H1 (cell line): Measurements from ENCODE around the gene TBC1D17. TPM values are rescaled to one million over a fixed set of nuclear protein-coding genes. Genes with fewer than 3 reads are reported as not detected.
A peak's percentile ranks its signal among the peaks of the same experiment; 100 is the strongest.

ENCODE experiments used
- CTCF ChIA-PET: fragments of 300-600 bp; sonication (Branson Sonifier 250); formaldehyde crosslinking; loops from one replicate; lab custom pipeline; 2021; ENCODE audit not compliant: partially characterized antibody; lab: Charles Lee
- POLR2A ChIA-PET: fragments of 300-600 bp; sonication (Branson Sonifier 250); formaldehyde crosslinking; loops from one replicate; lab custom pipeline; 2021; ENCODE audit warnings: inconsistent platforms; ENCODE audit not compliant: partially characterized antibody; lab: Charles Lee
- DNase-seq, 2 experiments: peaks; one replicate each; pipeline versions ENCODE4 v3.0.0 to v3.0.0-alpha.2; 2010 to 2022; ENCODE audit warnings: low spot score in 2 of 2, low read depth in 1 of 2, mixed read lengths in 1 of 2
- FAIRE-seq: peaks from 2 replicates; lab custom pipeline; 2011; peaks lifted over from hg19 to GRCh38; lab: Jason Lieb, UNC
- H2AFZ ChIP-seq: 2 replicates; pipeline ENCODE4 v1.8.1; 2012; ENCODE audit warnings: low read length, inconsistent platforms
- H2AK5ac ChIP-seq: 2 replicates; pipeline ENCODE4 v1.6.1; 2013; ENCODE audit warnings: low read depth, low read length
- H2BK120ac ChIP-seq: replicated peaks from 2 replicates; pipeline ENCODE3; 2013; ENCODE audit warnings: low read depth, low read length, inconsistent platforms
- H2BK12ac ChIP-seq: 2 replicates; pipeline ENCODE4 v1.6.1; 2013; ENCODE audit warnings: low read depth, low read length
- H2BK15ac ChIP-seq: 2 replicates; pipeline ENCODE4 v1.6.1; 2013; ENCODE audit warnings: low read length
- H2BK20ac ChIP-seq: 2 replicates; pipeline ENCODE4 v1.6.1; 2013; ENCODE audit warnings: low read length
- H2BK5ac ChIP-seq: 2 replicates; pipeline ENCODE4 v1.6.1; 2013; ENCODE audit warnings: low read depth, low read length
- H3K14ac ChIP-seq: 2 replicates; pipeline ENCODE4 v1.6.1; 2013; ENCODE audit warnings: inconsistent platforms; ENCODE audit not compliant: insufficient read length
- H3K18ac ChIP-seq: 2 replicates; pipeline ENCODE4 v1.6.1; 2013; ENCODE audit warnings: low read length; ENCODE audit errors: extremely low read depth
- H3K23ac ChIP-seq: 2 replicates; pipeline ENCODE4 v1.6.1; 2013; ENCODE audit warnings: inconsistent platforms; ENCODE audit not compliant: insufficient read length
- H3K23me2 ChIP-seq: 2 replicates; pipeline ENCODE4 v1.6.1; 2013; ENCODE audit warnings: low read depth, low read length
- H3K27ac ChIP-seq: 2 replicates; pipeline ENCODE4 v1.6.1; 2011; ENCODE audit warnings: low read depth, low read length, inconsistent platforms
- H3K27me3 ChIP-seq, 4 experiments: replicated peaks in 1 of 4; 1 replicate in 1 of 4; 2 replicates in 3 of 4; pipeline versions ENCODE4 v1.6.1 to v1.8.1; 2011 to 2013; ENCODE audit warnings: low read length in 3 of 4, mild to moderate bottlenecking in 3 of 4, inconsistent platforms in 2 of 4, mixed read lengths in 2 of 4, moderate library complexity in 1 of 4; ENCODE audit not compliant: control insufficient read depth in 3 of 4, insufficient read depth in 3 of 4; ENCODE audit errors: extremely low read depth in 1 of 4
- H3K36me3 ChIP-seq, 4 experiments: 2 replicates each; pipeline versions ENCODE4 v1.6.1 to v1.8.1; 2011 to 2013; ENCODE audit warnings: mild to moderate bottlenecking in 4 of 4, low read length in 3 of 4, moderate library complexity in 2 of 4, control low read depth in 1 of 4, inconsistent platforms in 1 of 4; ENCODE audit not compliant: insufficient read depth in 4 of 4, control insufficient read depth in 2 of 4
- H3K4ac ChIP-seq: replicated peaks from 2 replicates; pipeline ENCODE3; 2013; ENCODE audit warnings: low read length, low read depth, mixed read lengths, inconsistent platforms; ENCODE audit not compliant: insufficient read length
- H3K4me1 ChIP-seq, 4 experiments: replicated peaks in 1 of 4; 1 replicate in 1 of 4; 2 replicates in 3 of 4; pipeline versions ENCODE4 v1.6.1 to v1.8.1; 2011 to 2013; ENCODE audit warnings: low read length in 3 of 4, inconsistent platforms in 2 of 4, mixed read lengths in 1 of 4; ENCODE audit not compliant: insufficient read depth in 4 of 4, control insufficient read depth in 3 of 4
- H3K4me2 ChIP-seq, 2 experiments: 2 replicates each; pipeline versions ENCODE4 v1.6.1 to v1.8.1; 2011 to 2013; ENCODE audit warnings: low read depth in 2 of 2, low read length in 2 of 2, control low read depth in 1 of 2, inconsistent platforms in 1 of 2, mild to moderate bottlenecking in 1 of 2; ENCODE audit not compliant: insufficient read depth in 1 of 2
- H3K4me3 ChIP-seq, 4 experiments: fragments of 200-600, 300-600 bp in 1 of 4; sonication (generic), shearing (Covaris generic), sonication (Bioruptor Twin) in 1 of 4; 2 replicates each; pipeline versions ENCODE4 v1.5.1 to v1.8.1; 2011 to 2016; ENCODE audit warnings: low read length in 4 of 4, low read depth in 3 of 4, control low read depth in 2 of 4, inconsistent platforms in 2 of 4, mild to moderate bottlenecking in 2 of 4, mixed read lengths in 1 of 4, moderate library complexity in 1 of 4; ENCODE audit not compliant: insufficient read depth in 2 of 4; ENCODE audit errors: extremely low read depth in 1 of 4
- H3K56ac ChIP-seq: replicated peaks from 2 replicates; pipeline ENCODE3; 2013; ENCODE audit warnings: low read depth, mild to moderate bottlenecking, mixed read lengths, low read length, inconsistent platforms; ENCODE audit not compliant: insufficient read length
- H3K79me1 ChIP-seq: 2 replicates; pipeline ENCODE4 v1.6.1; 2013; ENCODE audit warnings: low read depth, low read length, control low read depth
- H3K79me2 ChIP-seq, 2 experiments: 2 replicates each; pipeline versions ENCODE4 v1.6.1 to v1.8.1; 2012 to 2013; ENCODE audit warnings: low read length in 2 of 2, mild to moderate bottlenecking in 2 of 2, inconsistent platforms in 1 of 2; ENCODE audit not compliant: insufficient read depth in 2 of 2, control insufficient read depth in 1 of 2
- H3K9ac ChIP-seq, 4 experiments: replicated peaks in 1 of 4; 1 replicate in 1 of 4; 2 replicates in 3 of 4; pipeline versions ENCODE4 v1.6.1 to v1.8.1; 2011 to 2013; ENCODE audit warnings: low read depth in 3 of 4, low read length in 3 of 4, control low read depth in 2 of 4, mild to moderate bottlenecking in 2 of 4, moderate library complexity in 2 of 4, inconsistent platforms in 1 of 4; ENCODE audit errors: extremely low read depth in 1 of 4
- H3K9me3 ChIP-seq, 2 experiments: 2 replicates each; pipeline versions ENCODE4 v1.6.1 to v1.8.1; 2012 to 2013; ENCODE audit warnings: mild to moderate bottlenecking in 2 of 2, moderate library complexity in 2 of 2, control low read depth in 1 of 2, inconsistent platforms in 1 of 2, low read depth in 1 of 2, low read length in 1 of 2, mixed read lengths in 1 of 2; ENCODE audit not compliant: insufficient read depth in 2 of 2
- H4K20me1 ChIP-seq, 2 experiments: replicated peaks in 1 of 2; 2 replicates each; pipeline versions ENCODE3 to v1.8.1; 2011 to 2013; ENCODE audit warnings: inconsistent platforms in 2 of 2, low read length in 2 of 2, mild to moderate bottlenecking in 1 of 2; ENCODE audit not compliant: insufficient read depth in 2 of 2, control insufficient read depth in 1 of 2
- H4K5ac ChIP-seq: 2 replicates; pipeline ENCODE4 v1.6.1; 2013; ENCODE audit warnings: low read length, low read depth, mixed read lengths, inconsistent platforms; ENCODE audit not compliant: insufficient read length
- H4K8ac ChIP-seq: 2 replicates; pipeline ENCODE4 v1.8.0; 2013; ENCODE audit warnings: mild to moderate bottlenecking, moderate library complexity, low read length, inconsistent platforms; ENCODE audit not compliant: insufficient read depth; ENCODE audit errors: extremely low read depth
- H4K91ac ChIP-seq: replicated peaks from 2 replicates; pipeline ENCODE3; 2013; ENCODE audit warnings: low read length, mixed read lengths, inconsistent platforms; ENCODE audit not compliant: insufficient read length
- ATF3 ChIP-seq: IDR thresholded peaks from 2 replicates; pipeline ENCODE4 v1.6.1; 2011; ENCODE audit warnings: low read depth, mild to moderate bottlenecking, low read length; ENCODE audit not compliant: insufficient read depth
- CTCF ChIP-seq, 3 experiments: IDR thresholded peaks; 1 replicate in 2 of 3; 2 replicates in 1 of 3; pipeline versions ENCODE4 v1.5.1 to v1.6.1; 2011; ENCODE audit warnings: low read length in 3 of 3, mild to moderate bottlenecking in 3 of 3, inconsistent platforms in 2 of 3, low read depth in 1 of 3, moderate library complexity in 1 of 3; ENCODE audit not compliant: insufficient read depth in 1 of 3; ENCODE audit errors: control extremely low read depth in 1 of 3
- GABPA ChIP-seq: IDR thresholded peaks from 2 replicates; pipeline ENCODE4 v1.6.1; 2011; ENCODE audit warnings: mild to moderate bottlenecking, low read length, moderate library complexity, borderline replicate concordance; ENCODE audit not compliant: insufficient read depth
- HDAC2 ChIP-seq, 2 experiments: fragments of 300-600 bp in 1 of 2; sonication (generic) in 1 of 2; IDR thresholded peaks; 2 replicates each; pipeline ENCODE4 v1.6.1; 2011 to 2012; ENCODE audit warnings: low read depth in 2 of 2, low read length in 2 of 2, mild to moderate bottlenecking in 2 of 2, moderate library complexity in 2 of 2, borderline replicate concordance in 1 of 2, inconsistent platforms in 1 of 2
- RAD21 ChIP-seq, 2 experiments: IDR thresholded peaks in 1 of 2; conservative IDR thresholded peaks in 1 of 2; 2 replicates each; pipeline ENCODE4 v1.6.1; 2011; ENCODE audit warnings: low read depth in 2 of 2, low read length in 2 of 2, improper control_type of control experiment in 1 of 2, inconsistent platforms in 1 of 2, mild to moderate bottlenecking in 1 of 2, moderate library complexity in 1 of 2
- SRF ChIP-seq: IDR thresholded peaks from 2 replicates; pipeline ENCODE4 v1.6.1; 2011; ENCODE audit warnings: mild to moderate bottlenecking, low read depth, low read length, moderate library complexity
- TCF12 ChIP-seq: IDR thresholded peaks from 2 replicates; pipeline ENCODE4 v1.6.1; 2011; ENCODE audit warnings: low read depth, mild to moderate bottlenecking, low read length
- WGBS, 2 experiments: shearing (Covaris generic) in 1 of 2; methylation state at CpG; one replicate each; pipeline versions ENCODE4 v1.1.6 to v1.1.7; 2013 to 2015; ENCODE audit warnings: low lambda C conversion rate in 2 of 2, mixed read lengths in 2 of 2, inconsistent platforms in 1 of 2, low coverage in 1 of 2, missing lambda C conversion rate in 1 of 2; ENCODE audit not compliant: insufficient replicate concordance in 2 of 2, insufficient coverage in 1 of 2, insufficient read length in 1 of 2; ENCODE audit errors: extremely low coverage in 1 of 2, missing lambda C conversion rate in 1 of 2; 5-methylcytosine and 5-hydroxymethylcytosine counted together
- polyA plus RNA-seq, 7 experiments: library from polyadenylated mRNA; depleted of rRNA in 3 of 7; stranded (reverse) in 5 of 7; unstranded in 2 of 7; fragments of >200 nt in 5 of 7; fragments of 200-250 nt in 2 of 7; gene quantifications; 1 replicate in 5 of 7; 2 replicates in 1 of 7; 4 replicates in 1 of 7; pipeline versions ENCODE4 v1.2.1 to v1.2.3, GENCODE V29; 2011 to 2013; ENCODE audit warnings: missing spikeins in 2 of 7, mixed read lengths in 2 of 7
- total RNA-seq: library from RNA; stranded (reverse); fragmentation: NEBNext Ultra II Directional; extraction: Animal tissue kit (Norgen Biotek cat#: 25700); gene quantifications from 2 replicates; pipeline ENCODE4 v1.2.1, GENCODE V29; 2021

Gene TBC1D17
- total and polyA plus RNA-seq, 2 of the 8 experiments (the other 6 are each of a cell fraction or from before 2014, with no cell fraction given) = 30.3 to 44.9 TPM

- CTCF ChIA-PET = interaction anchor here (0.6 to 10.3 kb wide), 22 partner anchors 9 to 198 kb away, joined by 3 to 231 read pairs (median 4); partner anchors contain the start of gene ATF5
- Histone ChIP-seq H2BK120ac (no peak overlapping the region), H4K20me1 (no peaks in the 10 kb centered on the region), H3K23me2 (no peaks in the 10 kb centered on the region), H3K9ac (no peak overlapping the region), H2BK20ac (no peak overlapping the region), H3K9me3 (no peaks in the 10 kb centered on the region), H3K4me1 (no peaks in the 10 kb centered on the region; a peak in 1 of 7 replicates), H2BK12ac (no peak overlapping the region), H3K79me2 (no peaks in the 10 kb centered on the region), H3K18ac (no peak overlapping the region), H3K79me1 (no peaks in the 10 kb centered on the region), H4K5ac (no peak overlapping the region), H2AFZ (no peak overlapping the region), H2AK5ac (no peak overlapping the region), H4K91ac (no peak overlapping the region), H3K56ac (no peak overlapping the region), H3K4me3 (peak overlapping the region in 2 of 4 experiments; percentile 10 to 48; a peak in 3 of 8 replicates), H3K27me3 (no peaks in the 10 kb centered on the region), H2BK5ac (no peak overlapping the region), H3K23ac (no peak overlapping the region), H3K36me3 (no peaks in the 10 kb centered on the region), H4K8ac (no peak overlapping the region), H3K4ac (no peak overlapping the region), H2BK15ac (no peak overlapping the region), H3K27ac (no peak overlapping the region), H3K4me2 (peak overlapping the region in 1 of 2 experiments; percentile 48; a peak in 3 of 4 replicates), H3K14ac (no peak overlapping the region)
- POLR2A ChIA-PET = interaction anchor here (0.9 to 1.7 kb wide), 3 partner anchors 8 to 40 kb away, joined by 3 to 5 read pairs (median 3); partner anchors contain the start of gene NUP62
- 32% methylated on average over 33 of the region's 35 CpGs; no CpG with 5 or more reads in 1 of the 2 experiments for WGBS, 2 experiments
- FAIRE-seq (no peak), DNase-seq (peak; percentile 57 to 98)
- TF ChIP-seq RAD21 (IDR thresholded peaks at IDR 0.05 in 1 of 2, conservative IDR thresholded peaks at IDR 0.05 in 1 of 2; ENCODE audit: low read depth in 2 of 2, low read length in 2 of 2) (peak; percentile 99), TCF12 (no peak), CTCF (IDR thresholded peaks at IDR 0.05; ENCODE audit: control extremely low read depth in 1 of 3, insufficient read depth in 1 of 3, low read depth in 1 of 3, low read length in 3 of 3) (peak; percentile 88 to 97 (median 93)), HDAC2 (IDR thresholded peaks at IDR 0.05; ENCODE audit: borderline replicate concordance in 1 of 2, low read depth in 2 of 2, low read length in 2 of 2) (no peak), SRF (no peak), ATF3 (no peak), GABPA (0 out of 2 replicates have a peak, but pooled peaks have one; percentile 20)
Observed at GRCh38 chr19:49937750-49938381, 60.4 kb downstream of the TBC1D17 start.
